ENCODE data around the gene PHACTR2. TPM values are rescaled to one million over a fixed set of nuclear protein-coding genes. Genes with fewer than 3 reads are reported as not detected.
"Not testable (repeated sequence)": the region's sequence is repeated elsewhere in the genome, so short reads cannot be mapped to it uniquely, and the experiment has no call there.

Gene PHACTR2
- polyA plus RNA-seq, 10 donors: 26.6 to 48.8 (median 37.5) TPM

- peak in 1 of 3 donors; percentile 75 for DNase-seq
Measured at GRCh38 chr6:143697076-143697800, 19.5 kb downstream of the PHACTR2 start.

- no peak for DNase-seq
Measured at GRCh38 chr6:143698329-143698728, 20.6 kb downstream of the PHACTR2 start.

GRCh38 chr6:143698759-143699429 lies 21.1 kb downstream of the PHACTR2 start:
- no peak for DNase-seq

- DNase-seq: peak in 2 of 3 donors; percentile 82 to 92
Measured at GRCh38 chr6:143699430-143699825, 21.7 kb downstream of the PHACTR2 start.

- peak; percentile 82 to 93 (median 82) for DNase-seq
Measured at GRCh38 chr6:143700684-143701348, 23.1 kb downstream of the PHACTR2 start.

GRCh38 chr6:143701349-143702234 lies 23.8 kb downstream of the PHACTR2 start:
- peak in 1 of 3 donors; percentile 79 for DNase-seq

- DNase-seq: no peak
Measured at GRCh38 chr6:143705569-143705968, 27.8 kb downstream of the PHACTR2 start.

- no peak for DNase-seq
Measured at GRCh38 chr6:143707697-143708096, 29.9 kb downstream of the PHACTR2 start.

GRCh38 chr6:143708889-143709288 lies 31.1 kb downstream of the PHACTR2 start:
- DNase-seq: no peak

- peak in 1 of 3 donors; percentile 43 for DNase-seq
Measured at GRCh38 chr6:143711714-143712113, 33.9 kb downstream of the PHACTR2 start.

GRCh38 chr6:143718472-143718871 lies 40.7 kb downstream of the PHACTR2 start:
- peak in 1 of 3 donors; percentile 65 for DNase-seq

- no peak for DNase-seq
Measured at GRCh38 chr6:143721642-143722041, 43.9 kb downstream of the PHACTR2 start.

- DNase-seq: no peak
Measured at GRCh38 chr6:143724876-143725275, 47.1 kb downstream of the PHACTR2 start.

GRCh38 chr6:143726015-143726647 lies 48.4 kb downstream of the PHACTR2 start:
- DNase-seq: no peak

- DNase-seq: no peak
Measured at GRCh38 chr6:143727035-143727434, 49.3 kb downstream of the PHACTR2 start.

- DNase-seq: no peak
Measured at GRCh38 chr6:143731789-143732188, 54.0 kb downstream of the PHACTR2 start.

- DNase-seq: no peak
Measured at GRCh38 chr6:143732536-143732935, 54.8 kb downstream of the PHACTR2 start.

- no peak for DNase-seq
Measured at GRCh38 chr6:143733510-143733909, 55.7 kb downstream of the PHACTR2 start.

GRCh38 chr6:143734641-143735063 lies 56.9 kb downstream of the PHACTR2 start:
- DNase-seq: no peak

- not testable (repeated sequence) for DNase-seq
Measured at GRCh38 chr6:143738072-143738690, 60.4 kb downstream of the PHACTR2 start.

Data from muscle of back (tissue), 11 donors.